Embryonic facial prominence (tissue), 1 donor: ENCODE results near the gene SYNE1.
A peak's percentile ranks its signal among the peaks of the same experiment; 100 is the strongest.
"Not testable (repeated sequence)": the region's sequence is repeated elsewhere in the genome, so short reads cannot be mapped to it uniquely, and the experiment has no call there.

Experiments
- DNase-seq: peaks from one replicate; pipeline ENCODE4 v3.0.0-alpha.2; 2016; ENCODE audit errors: extremely low spot score

The SYNE1 gene

DNA sequence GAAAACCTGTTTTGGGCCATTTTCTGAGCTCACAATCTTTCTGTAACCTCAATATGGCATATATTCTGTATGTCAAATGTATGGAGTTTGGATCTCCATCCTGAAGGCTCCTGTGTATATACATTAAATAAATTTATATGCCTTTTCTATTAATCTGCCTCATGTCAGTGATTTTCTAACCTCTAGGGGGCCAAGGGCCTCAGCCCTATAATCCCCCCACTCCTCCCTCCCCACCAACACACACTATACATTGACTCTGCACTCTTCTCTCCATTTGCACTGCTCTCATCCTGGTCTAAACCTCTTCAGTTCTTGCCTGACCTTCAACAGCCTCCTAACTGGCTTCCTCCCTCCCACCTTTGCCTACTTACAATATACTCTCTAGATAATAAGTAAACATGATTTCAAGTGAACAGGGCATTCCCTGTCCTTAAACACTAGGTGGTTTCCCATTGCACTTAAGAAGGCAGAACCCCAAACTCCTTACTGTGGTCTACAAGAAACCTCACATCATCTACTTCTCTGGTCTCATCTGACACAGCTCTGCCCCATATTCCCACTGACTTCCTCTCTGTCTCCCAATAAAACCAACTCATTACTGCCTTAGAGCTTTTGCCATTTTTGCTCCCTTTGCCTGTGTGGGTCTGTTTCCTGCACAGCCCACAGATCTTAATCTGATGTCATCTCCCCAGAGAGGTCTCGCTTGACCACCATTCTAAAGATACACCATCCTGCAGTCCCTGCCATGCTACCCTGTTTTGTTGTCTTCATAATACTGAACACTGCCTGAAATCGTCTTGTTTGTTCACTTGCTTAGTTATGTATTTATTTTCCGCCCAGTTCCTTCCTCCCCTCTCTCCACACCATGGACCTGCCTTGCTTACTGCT lies 213.7 kb downstream of the SYNE1 start:
- no peak for DNase-seq

DNA sequence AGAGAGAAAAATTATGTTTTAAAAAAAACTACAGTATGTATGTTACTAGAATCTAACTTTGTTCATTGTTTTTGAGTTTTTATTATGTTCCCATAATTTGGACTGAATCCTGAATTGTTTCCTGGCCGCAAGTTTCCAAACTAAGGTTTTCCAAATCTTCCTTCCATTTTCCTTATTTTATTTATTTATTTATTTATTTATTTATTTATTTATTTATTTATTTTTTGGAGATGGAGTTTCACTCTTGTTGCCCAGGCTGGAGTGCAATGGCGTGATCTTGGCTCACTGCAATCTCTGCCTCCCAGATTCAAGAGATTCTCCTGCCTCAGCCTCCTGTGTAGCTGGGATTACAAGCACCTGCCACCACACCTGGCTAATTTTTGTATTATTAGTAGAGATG lies 215.7 kb downstream of the SYNE1 start:
- DNase-seq = not testable (repeated sequence)

DNA sequence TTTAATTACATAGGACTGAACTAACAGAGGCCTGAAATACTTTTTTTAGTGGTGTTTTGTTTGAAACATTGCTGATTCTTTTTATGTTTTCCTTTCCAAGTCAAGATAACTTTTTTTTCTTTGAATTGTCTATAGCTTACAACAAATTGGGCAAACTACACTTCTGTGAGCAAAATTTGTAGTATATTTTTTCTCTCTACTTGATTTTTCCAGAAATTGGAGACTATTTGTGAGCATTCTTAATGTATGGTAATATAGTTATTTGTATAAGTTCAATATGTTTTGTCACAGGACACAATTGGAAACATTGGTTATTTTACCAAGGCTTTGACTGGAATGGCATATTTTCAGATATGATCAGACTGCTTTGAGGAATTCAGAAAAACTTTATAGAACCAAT lies 216.5 kb downstream of the SYNE1 start:
- DNase-seq = no peak

DNA sequence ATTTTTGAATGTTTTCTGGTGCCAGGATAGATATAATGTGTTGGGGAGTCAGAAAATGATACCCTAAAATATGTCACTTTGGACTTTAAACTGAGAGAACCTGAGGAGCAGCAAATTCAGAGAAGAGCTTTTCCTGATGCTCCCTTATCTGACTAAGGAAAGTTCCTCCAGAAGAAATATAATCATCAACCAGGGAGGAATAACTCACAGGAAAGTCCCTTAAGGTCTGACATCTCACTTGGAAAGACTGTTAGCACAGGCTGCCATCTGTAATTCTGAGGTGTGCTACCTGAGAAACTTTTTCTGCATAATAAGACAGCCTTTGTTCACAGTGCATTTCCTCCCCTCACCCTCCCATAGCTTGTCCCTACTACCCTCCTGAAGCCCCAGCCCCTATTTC lies 218.6 kb downstream of the SYNE1 start:
- DNase-seq = no peak

DNA sequence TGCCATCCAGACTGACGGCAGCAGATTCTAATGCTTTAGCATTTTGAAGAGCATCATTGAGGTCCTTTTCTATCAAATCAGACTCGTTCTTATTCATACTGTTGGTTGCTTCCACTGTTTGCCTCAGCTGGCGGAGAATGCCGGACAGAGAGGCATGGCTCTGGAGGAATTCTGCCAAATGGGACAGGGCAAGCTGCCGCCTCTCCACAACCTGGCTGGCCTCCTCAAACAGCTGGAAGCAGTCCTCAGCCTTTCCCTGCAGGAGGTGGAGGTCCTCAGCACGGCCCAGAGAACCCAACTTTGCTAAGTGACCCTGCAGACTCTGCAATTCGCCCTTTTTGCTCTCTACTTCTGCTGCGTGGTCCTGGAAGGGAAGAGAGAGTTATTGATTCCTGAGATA lies 220.5 kb downstream of the SYNE1 start:
- DNase-seq = no peak

DNA sequence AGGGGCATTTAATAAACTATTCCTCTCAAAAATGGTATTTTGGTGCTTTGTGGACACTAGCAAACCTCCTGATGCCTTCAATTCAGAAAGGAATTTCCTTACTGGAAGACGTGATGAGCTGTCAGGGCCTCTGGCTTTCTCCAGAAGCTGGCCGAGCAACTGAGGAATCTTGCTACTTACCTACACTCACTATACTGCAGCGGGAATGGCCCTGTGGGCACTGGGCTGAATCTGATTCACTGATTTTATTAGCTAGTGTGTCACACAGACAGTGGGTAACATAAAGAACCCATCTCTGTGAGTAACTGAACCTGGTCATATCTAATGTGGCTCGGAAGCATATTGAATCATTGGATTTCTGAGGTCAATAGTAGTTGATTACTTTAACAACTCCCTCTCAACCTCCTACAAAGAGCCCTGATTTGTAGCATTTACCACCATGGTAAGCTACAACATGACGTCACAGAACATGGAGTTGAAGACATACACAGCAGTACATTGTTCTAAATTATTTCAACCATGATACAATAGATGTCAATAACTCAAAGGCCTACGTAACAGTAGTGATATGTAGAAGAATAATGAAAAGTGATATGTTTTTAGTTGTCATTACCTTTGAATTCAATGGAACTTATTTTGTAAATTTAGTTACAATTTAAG lies 232.1 kb downstream of the SYNE1 start:
- no peak for DNase-seq

DNA sequence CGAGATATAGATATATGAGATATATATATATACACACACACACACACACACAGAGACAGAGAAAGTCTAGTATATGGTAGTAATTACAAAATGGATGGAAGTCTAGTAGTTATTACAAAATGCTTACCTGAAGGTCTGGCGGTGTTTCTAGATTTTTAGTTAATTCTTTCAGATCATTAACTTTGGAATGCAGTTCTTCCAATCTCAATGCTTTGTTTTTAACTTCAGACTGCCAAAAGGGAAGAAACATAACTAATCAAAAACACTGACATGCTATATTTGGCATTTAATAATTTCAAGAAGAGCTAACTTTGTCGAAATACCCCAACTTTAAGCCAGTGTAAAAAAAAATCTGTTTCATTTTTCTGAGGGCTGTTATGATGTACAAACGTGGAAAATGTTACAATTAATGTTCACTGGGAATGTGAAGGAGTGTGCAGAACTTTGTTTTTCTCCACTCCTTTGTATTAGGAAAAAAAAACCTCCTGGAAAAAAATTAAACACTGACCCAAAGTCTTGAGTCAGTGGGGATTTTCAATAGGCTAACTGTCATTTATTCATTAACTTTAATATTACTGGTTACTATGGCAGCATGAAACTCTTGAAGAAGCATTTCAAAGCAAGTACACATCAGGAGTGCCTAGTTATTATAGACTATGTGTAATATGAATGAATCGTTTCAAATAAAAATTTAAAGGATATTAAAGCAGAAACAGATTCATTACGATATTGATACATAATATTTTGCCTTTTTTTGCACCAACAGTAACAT lies 232.9 kb downstream of the SYNE1 start:
- no peak for DNase-seq

DNA sequence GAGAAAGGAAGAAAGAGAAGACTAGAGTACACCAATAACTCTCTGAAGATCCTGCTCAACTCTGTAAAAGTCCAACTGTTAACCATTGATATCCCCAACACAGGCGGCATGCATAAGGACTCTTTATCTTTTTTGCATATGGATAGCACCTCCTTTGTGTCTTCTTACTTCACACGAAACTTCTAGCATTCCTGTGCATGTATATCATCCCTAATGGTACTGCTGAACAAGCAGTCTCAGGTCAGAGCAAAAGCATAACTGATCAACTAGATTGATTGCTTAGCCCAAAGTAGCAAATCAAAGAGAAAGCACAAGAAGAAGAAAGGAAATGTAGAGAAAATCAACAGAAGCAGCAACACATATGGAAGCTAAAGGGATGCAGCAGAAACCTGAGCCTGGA lies 234.4 kb downstream of the SYNE1 start:
- DNase-seq = no peak

DNA sequence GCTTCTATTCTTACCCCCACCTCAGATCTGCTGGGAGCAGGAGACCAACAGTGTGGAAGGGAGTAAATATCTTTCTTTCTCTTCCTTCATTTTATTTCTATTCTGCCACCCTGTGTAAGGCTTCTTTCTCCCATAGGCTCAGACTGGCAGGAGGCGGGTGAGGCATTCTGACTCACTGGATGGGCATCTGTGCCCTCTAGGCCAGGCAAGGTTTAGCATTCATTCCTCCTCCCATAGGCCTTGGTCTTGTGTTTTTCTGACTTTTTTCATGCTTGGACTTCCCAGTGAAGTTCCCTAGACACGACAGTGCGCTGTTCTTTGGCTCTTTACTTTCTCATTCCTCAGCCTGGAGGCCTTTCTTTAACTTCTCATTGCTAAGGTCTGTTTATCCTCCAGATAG lies 235.2 kb downstream of the SYNE1 start:
- DNase-seq = no peak

DNA sequence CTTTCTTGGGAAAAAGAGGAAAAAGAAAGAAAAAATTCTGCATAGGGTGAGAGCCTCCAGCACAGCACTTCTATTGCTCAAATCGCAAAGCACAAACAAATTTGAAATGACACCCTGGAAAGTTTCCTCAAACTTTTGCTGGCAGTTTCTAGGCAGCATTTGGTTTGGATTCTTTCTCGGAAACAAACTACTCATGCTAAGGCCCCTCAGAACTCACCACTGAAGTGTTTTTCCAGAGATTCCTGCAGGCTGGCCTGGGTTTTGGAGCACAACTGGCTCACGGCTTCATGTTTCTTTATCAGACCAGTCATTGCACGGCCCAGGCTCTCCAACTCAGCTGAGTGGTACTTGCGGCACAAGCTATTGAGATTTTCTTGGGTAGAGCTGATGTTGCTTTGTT lies 237.8 kb downstream of the SYNE1 start:
- DNase-seq = no peak

DNA sequence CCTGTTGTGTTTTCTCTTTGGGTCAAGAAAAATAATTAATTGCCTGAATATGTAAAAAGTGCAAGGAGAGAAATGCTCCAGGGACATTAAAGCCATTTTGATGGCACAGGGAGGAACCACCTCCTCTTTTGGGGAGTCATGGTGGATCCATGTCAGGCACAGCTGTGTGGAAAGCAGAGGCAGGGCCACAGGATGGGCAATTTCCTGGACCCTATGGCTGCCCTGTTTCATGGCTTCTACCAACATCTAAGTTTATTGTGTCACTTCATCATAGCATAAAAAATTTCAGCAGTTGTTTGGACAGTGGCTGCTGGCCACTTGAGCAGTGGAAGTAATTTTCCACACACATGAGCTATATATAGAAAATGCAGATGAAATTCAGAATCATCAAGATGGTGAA lies 238.2 kb downstream of the SYNE1 start:
- no peak for DNase-seq

DNA sequence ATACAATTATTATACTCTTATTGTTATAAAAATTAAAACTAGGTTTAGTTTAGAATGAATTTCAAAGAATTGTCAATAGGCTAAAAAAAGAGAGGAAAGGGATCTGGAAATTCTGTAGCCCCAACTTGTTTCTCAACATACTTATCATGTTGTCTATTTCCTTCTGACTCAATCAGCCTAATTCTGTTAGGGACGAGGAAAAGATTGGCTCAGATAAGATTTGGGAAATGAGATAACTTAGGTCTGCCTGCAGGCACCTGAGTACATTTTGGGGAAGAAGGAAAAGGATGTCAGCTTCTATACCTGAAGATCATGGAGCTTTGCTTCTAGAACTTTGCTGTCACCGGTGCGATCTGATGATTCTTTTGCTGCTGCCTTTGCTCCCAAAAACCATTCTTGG lies 238.8 kb downstream of the SYNE1 start:
- DNase-seq = no peak

DNA sequence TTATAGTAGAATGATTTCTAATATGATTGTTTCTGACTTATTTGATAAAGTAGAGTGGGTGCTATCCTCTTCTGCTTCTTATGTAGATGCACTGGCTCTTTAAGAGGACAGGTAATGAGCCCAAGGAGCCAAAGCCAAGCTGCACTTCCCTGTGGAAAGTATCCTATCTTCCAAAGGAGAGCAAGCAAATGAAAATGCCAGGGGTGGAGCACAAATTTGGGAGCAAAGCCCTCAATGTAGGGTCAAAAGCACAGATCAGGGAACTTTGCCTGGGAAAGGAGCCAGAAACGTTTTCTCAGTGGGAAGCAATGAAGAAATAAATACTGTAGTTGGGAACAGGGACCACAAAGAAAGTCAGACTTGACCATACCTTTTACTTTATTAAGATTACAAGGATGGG lies 242.9 kb downstream of the SYNE1 start:
- no peak for DNase-seq

DNA sequence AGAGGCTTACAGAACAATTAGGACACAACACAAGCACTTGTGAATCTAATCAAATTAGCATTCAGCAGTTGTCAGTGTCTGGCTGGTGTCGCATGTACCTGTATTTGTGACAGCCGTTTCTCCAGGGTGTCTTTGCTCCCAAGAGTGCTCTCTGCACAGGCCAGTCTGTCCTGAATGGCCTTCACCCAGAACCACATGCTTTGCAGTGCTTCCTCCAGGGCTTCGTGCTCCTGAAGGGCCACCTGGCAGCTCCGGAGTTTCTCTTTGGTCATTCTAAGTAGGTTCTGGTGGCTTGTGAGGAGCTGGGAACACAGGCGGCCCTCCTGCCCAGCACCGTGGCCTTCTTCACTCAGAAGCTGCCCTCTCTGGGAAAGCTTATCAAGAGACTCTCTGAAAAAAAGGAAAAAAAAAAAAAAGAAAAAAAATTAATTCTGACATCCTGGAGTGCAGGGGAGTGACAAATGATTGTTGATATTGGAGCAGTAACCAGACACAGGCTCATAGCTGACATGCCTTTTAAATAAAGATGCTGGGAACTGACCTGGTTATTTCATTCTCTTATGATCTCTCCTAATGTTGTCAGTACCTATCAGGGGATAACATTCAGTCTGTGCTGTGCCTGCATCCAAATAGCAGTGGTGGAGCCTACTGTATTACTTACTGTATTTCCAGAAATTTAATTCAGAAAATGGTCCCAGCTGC lies 245.8 kb downstream of the SYNE1 start:
- DNase-seq = no peak

DNA sequence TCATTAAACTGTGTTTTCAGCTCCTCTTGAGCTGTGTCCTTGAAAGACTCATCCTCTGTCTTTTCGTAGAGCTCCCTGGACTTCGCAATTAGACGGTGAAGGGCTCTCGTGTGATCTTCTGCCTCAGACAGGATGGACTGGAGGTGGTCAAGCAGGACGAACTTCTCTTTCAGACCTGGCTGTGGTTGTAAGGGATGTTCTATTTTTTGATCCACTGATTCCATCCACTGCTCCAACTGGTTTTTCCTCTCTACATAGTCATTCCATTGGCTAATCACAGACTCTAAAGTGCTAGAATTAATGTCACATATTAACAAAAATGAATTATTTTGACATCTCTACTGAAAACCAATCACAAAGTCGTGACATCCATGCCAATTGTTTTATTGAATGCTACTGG lies 250.1 kb downstream of the SYNE1 start:
- no peak for DNase-seq

DNA sequence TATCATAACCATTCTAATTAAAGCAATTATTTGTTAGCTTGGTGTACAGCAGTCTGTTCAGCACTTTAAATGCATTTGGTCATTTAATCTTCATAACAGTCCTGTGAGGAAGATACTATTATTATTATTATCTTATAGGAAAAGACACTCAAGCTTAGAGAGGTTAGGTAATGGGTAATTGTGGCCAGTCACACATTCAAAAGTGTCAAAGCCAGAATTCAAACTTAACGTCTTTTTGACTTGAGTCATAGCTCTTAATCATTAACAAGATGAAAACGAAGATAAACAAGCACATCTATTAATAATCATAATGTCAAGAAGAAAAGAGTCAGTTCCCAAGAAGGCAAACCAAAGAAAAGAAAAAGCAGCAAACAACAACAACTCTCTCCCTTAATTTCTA lies 251.0 kb downstream of the SYNE1 start:
- DNase-seq = no peak

DNA sequence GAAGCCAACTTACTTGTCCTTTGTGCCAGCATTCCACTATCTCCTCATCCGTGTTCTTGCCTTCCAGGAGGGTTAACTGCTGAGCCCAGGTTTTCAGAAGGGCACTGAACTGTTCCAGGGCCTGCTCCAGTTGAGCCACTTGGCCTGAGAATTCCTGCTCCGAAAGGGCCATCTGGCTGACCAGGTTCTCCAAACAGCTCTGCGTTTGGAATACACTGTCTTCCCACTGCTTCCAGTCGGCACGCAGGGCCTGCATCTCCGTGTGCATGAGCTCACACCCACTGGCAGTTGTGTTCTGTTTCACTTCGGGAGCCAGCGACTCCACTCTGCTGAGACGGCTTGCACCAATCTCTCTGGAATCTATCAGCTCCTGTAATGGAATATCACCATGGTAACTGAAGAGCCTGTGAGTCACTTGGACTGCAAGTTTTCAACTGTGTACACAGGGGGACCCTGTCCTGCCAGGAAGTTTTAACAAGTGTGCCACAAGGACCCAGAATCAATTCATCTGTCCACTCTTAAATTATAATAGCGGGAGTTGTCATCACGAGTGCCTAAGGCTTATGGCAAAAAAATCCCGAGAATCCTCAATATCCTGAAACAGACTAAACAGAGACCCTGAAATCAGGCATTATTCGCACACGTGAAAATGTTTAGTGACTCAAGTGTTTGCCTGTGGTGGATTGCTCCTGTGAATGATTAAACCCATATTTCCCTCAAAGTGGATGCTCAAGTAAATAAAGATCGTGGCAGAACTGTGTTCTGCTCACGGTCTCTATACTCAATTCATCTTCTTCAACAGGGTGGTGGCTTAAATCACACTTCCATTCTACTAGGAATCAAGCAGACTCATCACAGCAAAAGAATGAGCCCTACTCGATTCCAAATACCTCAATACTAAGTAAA lies 255.9 kb downstream of the SYNE1 start:
- peak; percentile 92 for DNase-seq

DNA sequence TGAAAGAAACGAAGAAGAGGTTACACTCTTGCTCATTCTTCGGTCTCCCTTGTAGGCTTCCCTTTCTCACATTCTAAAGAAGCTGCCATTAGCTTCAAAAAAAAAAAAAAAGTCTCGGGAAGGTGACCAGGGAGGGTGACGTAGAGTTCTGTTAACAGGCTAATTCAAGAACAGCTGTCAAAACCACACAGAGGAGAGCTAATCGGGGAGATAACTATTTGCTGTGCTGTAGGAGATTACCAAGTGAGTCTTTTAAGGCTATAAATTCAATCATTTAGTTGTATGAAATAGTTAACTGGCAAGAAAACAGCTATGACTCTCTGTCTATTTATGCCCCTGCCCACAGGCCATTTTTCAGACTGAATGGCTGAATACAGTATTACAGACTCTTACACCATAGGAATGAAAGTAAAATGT lies 256.8 kb downstream of the SYNE1 start:
- peak; percentile 83 for DNase-seq

DNA sequence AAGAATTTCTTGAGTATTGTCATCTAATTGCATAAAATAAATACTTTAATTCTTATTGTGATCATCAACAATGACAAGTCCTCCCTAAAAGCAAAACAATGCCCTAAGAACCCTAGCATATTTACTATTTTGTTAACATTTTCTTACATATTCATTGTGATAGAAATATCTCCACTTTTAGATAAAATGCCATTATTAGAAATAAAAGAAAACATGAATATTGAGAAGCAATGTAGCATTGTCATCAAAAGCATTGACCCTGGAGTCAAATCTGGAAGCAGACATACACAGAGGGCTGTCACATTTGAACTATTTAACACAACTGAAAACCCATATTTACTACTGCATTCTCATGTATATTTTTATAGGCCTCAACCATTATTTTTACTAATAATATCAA lies 257.7 kb downstream of the SYNE1 start:
- DNase-seq = no peak

DNA sequence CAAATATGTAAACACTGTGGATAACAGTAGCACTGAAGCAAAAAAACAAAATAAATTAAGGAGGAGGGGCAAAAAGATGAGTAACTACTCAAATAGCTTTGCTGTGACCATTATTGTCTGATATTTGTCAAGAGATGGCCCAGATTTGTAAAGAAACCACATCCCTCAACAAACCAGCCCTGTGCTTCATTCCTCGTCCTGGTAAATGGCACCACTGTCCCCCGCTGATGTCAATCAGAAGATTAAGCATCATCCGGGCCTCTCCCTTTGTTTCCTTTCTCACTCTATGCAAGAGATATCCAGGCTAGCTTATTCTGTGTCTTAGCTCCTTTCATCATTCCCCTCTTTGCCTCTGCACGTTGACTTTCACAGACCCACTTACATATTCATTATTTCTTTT lies 259.0 kb downstream of the SYNE1 start:
- DNase-seq = no peak

DNA sequence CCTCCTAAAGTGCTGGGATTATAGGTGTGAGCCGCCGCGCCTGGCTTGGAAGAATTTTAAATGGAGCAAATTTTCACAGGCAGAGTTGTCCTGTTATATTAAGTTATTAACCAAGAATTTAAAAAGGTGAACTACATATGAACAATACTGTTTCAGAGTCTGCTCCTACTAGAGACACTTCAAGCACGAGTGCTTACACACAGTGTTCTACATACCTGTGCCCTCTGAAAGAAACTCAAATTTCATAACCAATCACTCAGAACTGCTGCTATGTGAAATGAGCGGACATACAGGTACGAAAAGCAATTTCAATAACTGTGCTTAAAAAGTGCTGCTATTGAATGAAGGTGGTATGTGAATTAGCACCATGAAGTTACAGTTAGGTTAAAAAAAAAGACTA lies 262.0 kb downstream of the SYNE1 start:
- no peak for DNase-seq
